IPS-18c (cell line): ENCODE measurements around the gene ANKRD49.
"Not testable (repeated sequence)": the region's sequence is repeated elsewhere in the genome, so short reads cannot be mapped to it uniquely, and the experiment has no call there.

ENCODE experiments used
- H3K4me3 ChIP-seq: 2 replicates; pipeline ENCODE4 v1.7.0; 2013; ENCODE audit warnings: low read depth, mild to moderate bottlenecking, low read length, moderate library complexity; ENCODE audit not compliant: insufficient read depth
- H3K9me3 ChIP-seq: one replicate; pipeline ENCODE4 v1.6.1; 2013; ENCODE audit warnings: mild to moderate bottlenecking, low read length, moderate library complexity; ENCODE audit not compliant: control insufficient read depth, insufficient read depth

ANKRD49 gene

DNA sequence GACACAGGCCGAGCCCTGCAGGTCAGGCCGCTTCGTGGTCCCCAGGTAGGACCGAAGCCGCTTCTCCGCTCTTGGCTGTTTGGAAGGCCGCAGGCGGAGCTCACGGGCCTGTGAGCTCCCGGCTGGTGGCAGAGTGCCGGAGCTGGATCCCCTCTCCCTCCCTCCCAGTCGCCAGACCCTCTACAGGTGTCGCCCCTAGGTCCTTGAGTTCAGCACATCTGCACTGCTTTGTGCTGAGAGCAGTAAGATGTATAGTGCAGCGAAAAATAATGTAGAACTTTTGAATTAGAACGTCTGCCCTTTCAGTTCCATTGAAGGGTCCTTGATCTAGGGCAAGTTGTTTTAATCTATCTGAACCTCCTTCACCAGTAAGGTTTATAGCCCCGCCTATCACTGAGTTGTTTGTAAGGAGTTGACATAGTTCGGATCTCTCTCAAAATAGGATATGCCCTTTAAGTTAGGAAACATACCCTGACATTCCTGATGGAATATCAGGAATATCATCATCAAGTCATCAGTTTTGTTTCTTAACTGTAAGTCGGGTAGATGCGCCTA is 419 bp downstream of the ANKRD49 start:
- Histone ChIP-seq H3K9me3 (no peaks in the 10 kb centered on the region), H3K4me3 (peak overlapping the region; percentile 92)

DNA sequence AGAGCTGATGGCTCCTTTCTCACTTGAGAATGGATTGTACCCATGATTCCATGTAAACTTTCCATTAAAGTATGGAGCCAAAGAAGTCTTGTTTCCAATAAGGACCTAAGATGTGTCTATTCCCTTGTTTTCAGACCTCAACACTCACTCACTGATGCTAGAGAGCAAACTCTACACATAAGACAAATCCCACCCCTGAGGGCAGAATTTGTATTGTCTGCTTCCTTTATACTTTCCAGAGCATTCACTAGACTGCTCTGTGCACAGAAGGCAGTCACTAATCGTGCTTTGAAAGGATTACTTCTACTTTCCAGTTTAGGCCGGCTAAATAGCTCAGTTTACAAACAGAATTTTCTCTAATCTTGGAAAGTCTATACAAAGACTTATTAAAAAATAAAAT is 6.4 kb downstream of the ANKRD49 start:
- no peaks in the 10 kb centered on the region for H3K9me3 ChIP-seq
- no peak overlapping the region for H3K4me3 ChIP-seq

GRCh38 chr11:94501522-94501921 is 7.7 kb downstream of the ANKRD49 start:
- Histone ChIP-seq H3K4me3 (no peak overlapping the region), H3K9me3 (no peaks in the 10 kb centered on the region)

DNA sequence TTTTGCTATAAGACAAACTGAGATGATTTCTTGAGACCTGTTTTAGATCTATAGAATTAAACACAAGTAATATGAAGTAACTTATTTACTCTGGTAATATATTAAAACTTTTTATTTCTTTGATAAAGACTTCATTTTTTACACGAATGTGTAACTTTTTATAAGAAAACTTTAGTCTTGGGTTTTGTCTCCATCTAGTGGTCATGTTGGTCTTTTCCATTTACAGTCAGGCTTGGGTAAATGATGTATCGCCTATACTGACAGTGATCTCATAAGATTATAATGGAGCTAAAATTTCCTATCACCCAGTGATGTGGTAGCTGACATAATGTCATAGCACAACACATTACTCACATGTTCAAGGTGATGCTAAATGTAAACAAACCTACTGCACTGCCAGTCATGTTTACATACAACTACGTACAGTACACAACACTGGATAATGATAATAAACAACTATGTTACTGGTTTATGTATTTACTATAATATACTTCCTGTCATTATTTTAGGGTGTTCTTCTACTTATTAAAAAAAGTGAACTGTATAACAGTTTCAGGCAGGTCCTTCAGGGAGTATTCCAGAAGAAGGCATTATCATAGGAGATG is 11.0 kb downstream of the ANKRD49 start:
- Histone ChIP-seq H3K9me3 (no peaks in the 10 kb centered on the region), H3K4me3 (no peak overlapping the region)

GRCh38 chr11:94506513-94506912 is 12.7 kb downstream of the ANKRD49 start:
- H3K9me3 ChIP-seq, H3K4me3 ChIP-seq: not testable (repeated sequence)

GRCh38 chr11:94507485-94507884 is 13.7 kb downstream of the ANKRD49 start:
- Histone ChIP-seq H3K9me3 (no peaks in the 10 kb centered on the region), H3K4me3 (no peak overlapping the region)

GRCh38 chr11:94511932-94512781 is 18.4 kb downstream of the ANKRD49 start, which contains the start of gene C11orf97:
Gene C11orf97, plus strand, starts transcription at chr11:94512461. Its CDS starts 68 bp downstream, at chr11:94512529.
- H3K9me3 ChIP-seq = no peaks in the 10 kb centered on the region
- peak within 1 kb of the TSS; percentile 54 for H3K4me3 ChIP-seq

GRCh38 chr11:94513091-94513490 is 19.3 kb downstream of the ANKRD49 start:
- Histone ChIP-seq H3K4me3 (no peak overlapping the region), H3K9me3 (no peaks in the 10 kb centered on the region)

- no peak overlapping the region for H3K4me3 ChIP-seq
- H3K9me3 ChIP-seq = no peaks in the 10 kb centered on the region
Observed at GRCh38 chr11:94515398-94515797, 21.6 kb downstream of the ANKRD49 start.

DNA sequence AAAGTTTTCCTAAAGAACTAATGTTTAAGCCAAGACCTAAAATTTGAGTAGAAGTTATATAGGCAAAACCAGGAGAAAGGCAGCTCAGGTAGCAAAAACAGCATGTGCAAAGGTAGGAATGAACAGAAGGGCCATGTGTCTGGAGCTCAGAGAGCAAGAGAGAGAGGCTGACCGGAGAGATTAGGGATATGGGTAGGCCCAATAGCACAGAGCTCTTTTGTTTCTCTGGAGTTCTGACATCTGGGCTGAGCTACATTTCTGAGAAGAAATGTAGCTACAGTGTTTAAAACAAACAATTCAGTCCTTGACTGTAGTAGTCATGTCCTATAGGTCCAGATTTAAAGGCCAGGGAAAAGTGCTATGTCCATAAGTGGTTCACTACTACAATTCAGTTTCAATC is 22.9 kb downstream of the ANKRD49 start:
- Histone ChIP-seq H3K4me3 (no peak overlapping the region), H3K9me3 (no peaks in the 10 kb centered on the region)

DNA sequence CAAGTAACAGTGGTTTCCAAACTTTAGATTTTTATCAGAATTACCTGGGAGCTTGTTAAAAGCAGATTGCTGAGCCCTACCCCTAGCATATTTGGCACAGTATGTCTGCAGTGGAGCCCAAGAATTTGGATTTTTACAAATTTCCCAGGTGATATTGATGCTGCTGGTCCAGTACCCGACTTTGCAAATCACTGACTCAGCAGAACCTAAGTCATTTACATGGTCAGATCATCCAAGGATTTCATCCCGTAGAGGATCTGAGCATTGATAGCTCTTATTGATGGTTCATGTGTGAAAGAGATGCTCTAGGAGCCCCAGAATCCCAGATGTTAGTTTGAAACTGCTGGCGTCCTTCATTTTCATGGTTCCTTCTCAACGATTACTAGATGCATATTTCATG is 24.5 kb downstream of the ANKRD49 start:
- Histone ChIP-seq H3K4me3 (no peak overlapping the region), H3K9me3 (no peaks in the 10 kb centered on the region)

DNA sequence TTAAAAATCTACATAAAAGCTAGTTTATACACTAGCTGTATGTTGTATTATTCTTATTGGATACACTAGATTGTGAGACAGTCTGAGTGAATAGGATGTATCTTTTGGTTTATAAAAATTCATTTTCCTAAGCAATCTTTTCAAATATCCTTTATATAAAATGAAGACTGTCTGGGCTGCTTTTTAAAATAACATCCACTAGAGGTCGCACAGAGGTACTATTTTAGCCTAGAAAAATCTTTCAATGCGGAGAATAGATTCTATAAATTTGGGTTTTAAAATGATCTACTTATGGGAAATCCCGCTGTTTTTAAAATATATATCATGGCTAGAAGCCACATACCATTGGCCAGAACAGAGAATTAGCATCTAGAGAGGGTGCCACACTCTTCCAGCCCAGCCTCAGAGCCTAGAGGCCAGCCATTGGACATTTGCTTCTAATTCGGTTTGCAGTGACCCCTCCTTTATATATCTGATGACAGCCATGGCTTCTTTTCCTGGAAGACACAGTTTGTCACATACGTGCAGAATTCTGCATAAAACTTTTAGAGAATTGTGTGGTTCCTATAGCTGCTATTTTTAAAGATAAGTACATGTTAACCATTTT is 25.8 kb downstream of the ANKRD49 start:
- no peak overlapping the region for H3K4me3 ChIP-seq
- H3K9me3 ChIP-seq = no peaks in the 10 kb centered on the region

- H3K9me3 ChIP-seq = no peaks in the 10 kb centered on the region
- no peak overlapping the region for H3K4me3 ChIP-seq
Observed at GRCh38 chr11:94521684-94522083, 27.9 kb downstream of the ANKRD49 start.

- Histone ChIP-seq H3K9me3 (no peaks in the 10 kb centered on the region), H3K4me3 (no peak overlapping the region)
Observed at GRCh38 chr11:94524341-94524740, 30.6 kb downstream of the ANKRD49 start.

- Histone ChIP-seq H3K4me3 (no peak overlapping the region), H3K9me3 (no peaks in the 10 kb centered on the region)
Observed at GRCh38 chr11:94525546-94526324, 32.0 kb downstream of the ANKRD49 start.

- H3K4me3 ChIP-seq = no peak overlapping the region
- H3K9me3 ChIP-seq = no peaks in the 10 kb centered on the region
Observed at GRCh38 chr11:94526645-94527438, 33.1 kb downstream of the ANKRD49 start.
